HCT116 (cell line): ENCODE results near the gene CCND2.

Source experiments
- ATF3 ChIP-seq: IDR thresholded peaks from 2 replicates; pipeline ENCODE4 v1.6.1; 2012
- CTCF ChIP-seq, 3 experiments: fragments of 200-600 bp in 1 of 3; sonication (generic) in 1 of 3; IDR thresholded peaks in 2 of 3; conservative IDR thresholded peaks in 1 of 3; 2 replicates each; pipeline ENCODE4 v1.5.1; 2012 to 2017; ENCODE audit warnings: low read depth in 2 of 3, low read length in 2 of 3, antibody characterized with exemption in 1 of 3, borderline replicate concordance in 1 of 3, control low read depth in 1 of 3, mild to moderate bottlenecking in 1 of 3, mixed read lengths in 1 of 3, mixed run types in 1 of 3, moderate library complexity in 1 of 3; ENCODE audit not compliant: insufficient read depth in 1 of 3
- EZH2 ChIP-seq: fragments of 200-600 bp; sonication (generic); IDR thresholded peaks from 2 replicates; pipeline ENCODE4 v1.6.1; 2017; ENCODE audit warnings: antibody characterized with exemption, mixed run types
- POLR2A ChIP-seq: IDR thresholded peaks from 2 replicates; pipeline ENCODE4 v1.7.0; 2011; ENCODE audit warnings: borderline replicate concordance; ENCODE audit not compliant: insufficient read depth, insufficient read length; ENCODE audit errors: extremely low read depth
- POLR2AphosphoS5 ChIP-seq: IDR thresholded peaks from 2 replicates; pipeline ENCODE4 v1.6.1; 2011; ENCODE audit warnings: mild to moderate bottlenecking, low read depth, low read length, moderate library complexity
- REST ChIP-seq: IDR thresholded peaks from 2 replicates; pipeline ENCODE4 v1.6.1; 2012; ENCODE audit warnings: low read depth
- SP1 ChIP-seq: IDR thresholded peaks from 2 replicates; pipeline ENCODE4 v1.6.1; 2012; ENCODE audit warnings: low read depth
- ZBTB33 ChIP-seq: IDR thresholded peaks from 2 replicates; pipeline ENCODE4 v1.6.1; 2011; ENCODE audit warnings: mild to moderate bottlenecking, low read length, moderate library complexity; ENCODE audit not compliant: insufficient replicate concordance; ENCODE audit errors: extremely low read depth
- ZNF274 ChIP-seq: fragments of 200-500 bp; sonication (Bioruptor generic); IDR thresholded peaks from 2 replicates; pipeline ENCODE4 v1.6.1; 2014; ENCODE audit warnings: mild to moderate bottlenecking, low read depth, low read length, inconsistent platforms

GRCh38 chr12:4242595-4242994, 31.0 kb upstream of the CCND2 start:
- TF ChIP-seq CTCF (IDR thresholded peaks at IDR 0.05 in 2 of 3, conservative IDR thresholded peaks at IDR 0.05 in 1 of 3; ENCODE audit: borderline replicate concordance in 1 of 3, insufficient read depth in 1 of 3, low read depth in 2 of 3, low read length in 2 of 3): no peak
- TF ChIP-seq ZNF274: no peak
- no peak for TF ChIP-seq POLR2A
- TF ChIP-seq EZH2: no peak
- TF ChIP-seq POLR2AphosphoS5: no peak
- no peak for TF ChIP-seq ZBTB33
- no peak for TF ChIP-seq SP1
- TF ChIP-seq REST: no peak
- TF ChIP-seq ATF3: no peak
